ENCODE data around the gene ANKLE2. TPM values are rescaled to one million over a fixed set of nuclear protein-coding genes. Genes with fewer than 3 reads are reported as not detected.

The ANKLE2 gene
- total RNA-seq, 1 experiment from 2014 or later: 85.9 TPM

Other genes starting within 250 kb of the ANKLE2 start
- gene LRCOL1, start 151.2 kb downstream of the ANKLE2 start, total RNA-seq (2014; rRNA removed): not detected in 2 replicates
- not detected in 2 replicates for gene P2RX2, start 143.1 kb downstream of the ANKLE2 start, total RNA-seq (2014; rRNA removed)
- 91.7 and 96.1 TPM in 2 replicates for gene POLE, start 74.5 kb downstream of the ANKLE2 start, total RNA-seq (2014; rRNA removed)
- gene PXMP2, start 74.2 kb downstream of the ANKLE2 start, total RNA-seq (2014; rRNA removed): 38.6 and 42.7 TPM in 2 replicates
- gene PGAM5, start 51.0 kb downstream of the ANKLE2 start, total RNA-seq (2014; rRNA removed): 135 and 158 TPM in 2 replicates
- gene GOLGA3, start 67.0 kb upstream of the ANKLE2 start, total RNA-seq (2014; rRNA removed): 86.9 and 130 TPM in 2 replicates
- 23.3 and 25.8 TPM in 2 replicates for gene CHFR, start 125.8 kb upstream of the ANKLE2 start, total RNA-seq (2014; rRNA removed)
- 5.9 and 8.6 TPM in 2 replicates for gene ZNF605, start 194.5 kb upstream of the ANKLE2 start, total RNA-seq (2014; rRNA removed)
- 30.2 and 39.2 TPM in 2 replicates for gene ZNF26, start 224.5 kb upstream of the ANKLE2 start, total RNA-seq (2014; rRNA removed)

Measured in PC-3 (cell line).